ENCODE measurements around the gene RPS10.

Gene RPS10

DNA sequence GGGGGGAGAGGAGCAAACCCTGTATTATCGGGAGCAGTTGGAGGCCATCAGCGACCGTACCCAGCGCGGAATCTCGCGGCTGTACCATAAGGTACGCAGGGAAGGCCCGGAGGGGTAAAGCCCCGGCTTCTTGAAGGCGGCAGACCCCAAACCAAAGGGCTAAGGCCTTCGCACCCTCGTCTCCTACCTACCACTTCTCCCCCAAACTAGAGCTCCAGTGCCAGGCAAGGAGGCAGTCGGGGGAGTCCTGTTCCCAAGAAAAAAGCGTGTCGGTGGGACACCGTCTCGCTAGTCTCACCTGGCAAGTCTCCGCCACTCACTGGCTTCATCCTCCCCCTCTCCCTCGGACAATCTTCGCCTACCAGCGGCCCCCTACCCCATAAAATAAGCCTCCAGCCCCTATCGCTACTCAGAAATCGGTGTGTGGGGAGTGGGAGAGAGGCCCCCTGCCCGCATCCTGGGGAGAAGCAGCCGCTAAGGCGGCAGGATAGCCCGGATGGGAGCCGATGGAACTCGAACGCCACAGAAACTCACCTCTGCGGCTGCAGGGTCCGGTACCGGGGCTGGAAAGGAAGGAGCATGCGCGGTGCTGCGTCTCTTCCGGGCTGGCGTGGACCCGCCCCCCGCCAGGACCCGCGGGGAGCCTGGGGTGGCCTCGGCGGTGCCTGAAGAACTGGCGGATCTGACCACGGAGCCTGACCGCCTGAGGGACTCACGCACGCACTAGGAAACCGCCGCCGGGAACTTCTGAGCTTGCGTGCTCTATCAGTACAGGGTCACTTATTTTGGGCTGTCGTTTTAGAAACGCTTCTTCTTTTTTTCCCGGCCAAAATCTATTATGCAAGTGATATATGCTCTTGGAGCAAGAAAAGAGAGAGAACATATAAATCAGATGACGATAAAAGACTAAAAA, at the start of gene RPS10:
TSS of gene RPS10 (minus strand) at position 572 of the 913 bp plus-strand sequence. CDS start 848 bp downstream, outside the sequence.
- DNase-seq (ENCODE audit: low read depth in 2 of 2) = peak; percentile 84 to 87

GRCh38 chr6:34475238-34475682, 49.4 kb upstream of the RPS10 start:
- no peak for DNase-seq (ENCODE audit: low read depth in 2 of 2)

DNA sequence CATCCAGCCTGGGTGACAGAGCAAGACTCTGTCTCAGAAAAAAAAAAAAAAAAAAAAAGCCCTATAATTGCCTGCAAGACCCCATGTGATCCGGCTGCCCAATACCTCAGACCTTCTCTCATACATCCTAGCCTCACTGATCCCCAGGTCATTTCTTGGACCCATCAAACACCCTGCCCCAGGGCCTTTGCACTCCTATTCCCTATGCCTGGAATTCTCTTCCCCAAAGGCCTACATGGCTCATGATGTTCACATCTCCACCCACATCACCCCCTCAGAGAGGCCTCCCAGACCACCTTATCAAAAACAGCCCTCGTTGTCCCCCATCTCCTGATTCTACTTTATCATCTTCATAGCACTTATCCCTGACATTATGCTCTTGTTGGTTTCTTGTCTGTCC, 48.9 kb upstream of the RPS10 start:
- no peak for DNase-seq (ENCODE audit: low read depth in 2 of 2)

DNA sequence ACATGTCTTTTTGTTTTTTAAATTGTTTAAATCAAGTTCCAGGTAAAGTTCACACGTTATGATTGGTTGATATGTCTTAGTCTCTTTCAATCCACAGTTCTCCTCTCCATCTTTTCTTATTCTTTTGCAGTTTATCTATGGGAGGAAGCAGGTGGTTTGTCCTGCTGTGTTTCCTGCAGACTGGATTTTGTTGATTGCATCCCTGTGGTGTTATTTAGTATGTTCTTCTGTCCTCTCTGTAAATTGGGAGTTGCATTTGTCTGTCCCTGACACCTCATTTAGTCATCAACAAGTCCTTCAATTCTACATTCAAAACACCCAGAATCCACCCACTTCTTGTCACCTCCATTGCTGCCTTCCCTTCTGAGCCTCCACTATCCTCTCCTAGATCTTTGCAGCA, 48.1 kb upstream of the RPS10 start:
- no peak for DNase-seq (ENCODE audit: low read depth in 2 of 2)

- DNase-seq (ENCODE audit: low read depth in 2 of 2) = no peak
Observed at GRCh38 chr6:34472425-34472824, 46.6 kb upstream of the RPS10 start.

DNA sequence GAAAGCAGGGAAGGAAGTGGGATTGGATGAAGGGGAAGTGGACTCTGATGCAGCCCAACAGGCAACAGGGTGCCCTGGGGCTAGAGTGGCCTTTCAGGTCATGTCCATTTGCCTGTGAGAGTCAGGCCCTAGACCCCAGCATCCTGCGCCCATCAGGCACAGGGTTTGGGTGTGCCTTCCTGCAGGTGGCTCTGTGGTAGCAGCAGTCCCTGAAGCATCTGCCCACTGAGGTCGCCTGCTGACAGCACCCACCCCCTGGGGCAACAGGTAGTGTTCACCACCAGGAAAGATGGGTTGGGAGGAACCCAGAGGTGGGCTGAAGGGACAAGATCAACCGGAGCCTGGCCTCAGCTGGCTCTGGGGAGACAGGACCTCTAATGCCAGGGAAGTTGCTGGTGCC, 43.6 kb upstream of the RPS10 start:
- no peak for DNase-seq (ENCODE audit: low read depth in 2 of 2)

- DNase-seq (ENCODE audit: low read depth in 2 of 2) = no peak
Observed at GRCh38 chr6:34468378-34468892, 42.6 kb upstream of the RPS10 start.

- DNase-seq (ENCODE audit: low read depth in 2 of 2) = no peak
Observed at GRCh38 chr6:34466242-34467185, 40.6 kb upstream of the RPS10 start.

DNA sequence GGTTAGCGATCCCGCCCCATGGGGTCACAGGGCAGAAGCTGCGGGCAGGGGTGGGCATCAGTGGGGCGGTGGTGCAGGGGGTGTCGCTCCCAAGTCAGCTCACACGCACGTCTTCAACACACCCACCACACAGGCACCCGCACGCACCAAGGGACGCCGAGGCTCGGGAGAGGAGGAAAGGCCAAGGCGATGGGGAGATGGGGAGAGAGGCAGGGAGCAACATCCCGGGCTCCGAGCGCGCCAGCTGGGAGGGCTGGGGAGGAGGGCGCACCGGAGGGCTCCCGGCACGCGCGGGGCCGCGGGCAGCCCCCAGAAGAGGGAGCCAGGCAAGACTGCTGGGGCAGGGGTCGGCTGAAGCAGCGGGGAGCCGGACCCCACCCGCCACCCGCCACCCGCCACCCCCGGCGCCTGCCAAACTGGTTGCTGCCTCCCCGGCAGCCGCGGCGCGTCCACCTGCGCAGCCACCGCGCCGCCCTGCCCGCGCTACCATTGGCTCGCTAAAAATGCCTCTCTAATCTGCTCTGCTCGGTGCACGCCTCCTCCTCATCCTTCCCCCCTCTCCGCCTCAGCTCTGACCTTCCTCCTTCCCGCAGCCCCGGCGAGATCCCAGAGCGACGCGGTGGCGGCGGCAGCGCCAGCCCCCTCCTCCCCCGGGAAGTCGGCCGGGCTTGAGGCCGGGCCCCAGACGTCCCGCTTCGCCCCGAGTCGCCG, 39.8 kb upstream of the RPS10 start, which contains the start of gene PACSIN1:
TSS of gene PACSIN1 (plus strand) at position 546 of the 711 bp plus-strand sequence. CDS start 60,230 bp downstream, outside the sequence.
- DNase-seq (ENCODE audit: low read depth in 2 of 2) = no peak

DNA sequence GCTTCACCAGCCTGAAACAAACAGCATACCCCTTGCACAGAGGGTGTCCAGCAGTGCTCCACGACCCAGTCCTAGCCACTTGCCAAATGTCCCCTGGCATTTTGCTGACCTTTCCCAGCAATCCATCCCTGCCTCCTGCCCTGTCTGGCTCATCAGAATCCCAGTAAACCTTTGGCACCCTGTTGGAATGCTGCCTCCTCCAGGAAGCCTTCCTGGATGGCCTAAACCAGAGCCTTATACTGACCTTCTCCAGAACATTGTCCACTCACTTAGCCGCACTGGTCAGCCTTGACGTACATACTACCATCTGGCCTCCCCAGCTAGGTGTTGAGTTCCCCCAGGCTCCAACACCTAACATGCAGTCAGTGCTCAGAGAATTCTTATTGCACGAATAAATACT, 38.0 kb upstream of the RPS10 start:
- DNase-seq (ENCODE audit: low read depth in 2 of 2) = no peak

- DNase-seq (ENCODE audit: low read depth in 2 of 2) = no peak
Observed at GRCh38 chr6:34463299-34463698, 37.4 kb upstream of the RPS10 start.

- no peak for DNase-seq (ENCODE audit: low read depth in 2 of 2)
Observed at GRCh38 chr6:34462551-34462971, 36.7 kb upstream of the RPS10 start.

GRCh38 chr6:34462010-34462409, 36.1 kb upstream of the RPS10 start:
- DNase-seq (ENCODE audit: low read depth in 2 of 2) = no peak

GRCh38 chr6:34460796-34461507, 35.1 kb upstream of the RPS10 start:
- DNase-seq (ENCODE audit: low read depth in 2 of 2) = no peak

GRCh38 chr6:34459899-34460593, 34.2 kb upstream of the RPS10 start:
- DNase-seq (ENCODE audit: low read depth in 2 of 2) = no peak

- no peak for DNase-seq (ENCODE audit: low read depth in 2 of 2)
Observed at GRCh38 chr6:34457742-34458735, 32.2 kb upstream of the RPS10 start.

DNA sequence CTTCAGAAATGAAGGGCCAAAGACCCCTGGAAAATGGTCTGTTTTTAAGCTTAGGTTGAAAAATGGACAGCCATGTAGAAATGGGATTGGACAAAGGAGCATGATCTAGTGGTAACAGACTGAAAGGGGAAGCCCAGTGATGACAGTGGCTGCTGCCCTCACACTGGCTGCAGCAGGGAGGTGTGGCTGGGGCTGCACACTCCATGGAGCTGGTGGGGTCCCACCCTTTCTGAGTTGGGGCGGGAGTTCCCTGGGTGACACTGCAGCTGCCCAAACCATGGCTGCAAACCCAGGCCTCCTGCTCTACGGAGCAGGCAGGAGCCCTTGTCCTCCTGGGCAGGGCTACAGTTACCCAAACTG, 31.5 kb upstream of the RPS10 start:
- no peak for DNase-seq (ENCODE audit: low read depth in 2 of 2)

GRCh38 chr6:34455831-34456230, 30.0 kb upstream of the RPS10 start:
- no peak for DNase-seq (ENCODE audit: low read depth in 2 of 2)

DNA sequence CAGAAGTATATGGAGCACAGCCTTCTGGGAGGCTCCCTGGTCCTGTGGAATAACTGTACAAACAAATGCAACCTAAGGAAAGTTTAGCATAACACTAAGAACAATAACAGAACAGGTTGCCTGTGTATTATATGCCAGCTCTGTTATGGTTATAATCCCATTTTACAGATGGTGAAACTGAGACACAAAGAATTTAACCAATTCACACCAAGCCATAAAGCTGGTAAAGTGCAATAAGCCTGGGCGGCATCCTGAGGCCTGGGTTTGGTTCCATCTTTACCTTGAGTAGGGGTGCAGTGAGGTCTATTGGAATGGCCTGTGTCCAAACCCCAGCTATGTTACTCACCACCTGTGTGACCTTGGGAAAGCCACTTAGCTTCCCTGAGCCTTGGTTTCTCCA, 25.3 kb upstream of the RPS10 start:
- no peak for DNase-seq (ENCODE audit: low read depth in 2 of 2)
